HepG2 (cell line): ENCODE data around the gene BBIP1.

Experiments used
- MAFK ChIP-seq, 2 experiments: IDR thresholded peaks in 1 of 2; conservative IDR thresholded peaks in 1 of 2; 2 replicates each; pipeline ENCODE4 v1.6.1; 2011; ENCODE audit warnings: improper control_type of control experiment in 2 of 2, low read length in 2 of 2
- RFX5 ChIP-seq: IDR thresholded peaks from 2 replicates; pipeline ENCODE4 v1.6.1; 2011; ENCODE audit warnings: low read depth, low read length, improper control_type of control experiment
- TAF1 ChIP-seq: sonication (generic); formaldehyde crosslinking; IDR thresholded peaks from 2 replicates; pipeline ENCODE4 v1.4.0; 2020; ENCODE audit warnings: missing genetic modification reagents

DNA sequence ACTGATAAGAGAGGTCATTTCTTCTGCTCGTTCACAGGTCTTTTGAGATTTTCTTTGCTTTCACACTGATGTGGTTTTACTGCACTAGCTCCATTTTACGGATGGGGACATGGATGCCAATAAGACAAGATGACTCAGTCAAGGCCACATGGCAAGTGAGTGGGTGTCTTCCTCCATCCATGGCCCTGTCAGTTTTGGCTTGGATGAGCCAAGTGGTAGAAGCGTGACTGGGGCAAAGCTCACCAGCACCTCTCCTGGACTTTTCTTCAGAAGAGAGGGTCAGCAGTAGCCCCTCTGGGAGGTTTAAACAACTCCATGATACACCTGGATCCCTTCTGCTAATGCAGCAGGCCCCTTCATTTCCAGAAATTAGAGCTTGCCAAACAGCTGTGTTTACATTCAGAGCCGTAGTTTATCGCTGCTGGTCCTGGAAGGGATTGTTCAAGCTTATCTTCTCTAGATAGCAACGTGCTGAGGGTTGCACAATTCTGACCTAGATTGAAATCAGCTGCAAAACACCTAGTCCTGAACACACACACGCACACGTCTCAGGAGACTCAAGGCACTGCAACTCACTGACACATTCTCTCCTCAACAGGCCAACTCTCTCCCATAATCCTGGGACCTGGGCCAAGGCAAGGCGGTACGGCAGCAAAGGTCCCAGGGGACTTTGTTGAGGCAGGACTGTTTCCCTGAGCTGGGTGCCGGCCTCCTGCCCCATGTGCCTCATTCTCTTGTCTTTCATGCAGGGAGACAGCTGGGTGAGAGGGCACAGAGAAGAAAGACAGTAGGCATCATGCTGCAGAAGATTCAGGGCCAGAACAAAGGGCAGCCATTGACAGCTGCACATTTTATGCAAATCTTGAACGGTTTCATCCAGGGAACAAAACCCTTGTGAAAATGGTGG lies 61.5 kb downstream of the BBIP1 start:
- no peak; a peak in 1 of 4 replicates for TF ChIP-seq MAFK (conservative IDR thresholded peaks at IDR 0.05 in 1 of 2, IDR thresholded peaks at IDR 0.05 in 1 of 2; ENCODE audit: low read length in 2 of 2)
- no peak for TF ChIP-seq RFX5
- no peak for TF ChIP-seq TAF1 (CRISPR knock-in tag)
